Globus pallidus (tissue), 1 donor: ENCODE measurements around the gene RPS27A.
"Not testable (repeated sequence)": the region's sequence is repeated elsewhere in the genome, so short reads cannot be mapped to it uniquely, and the experiment has no call there.

ENCODE experiments used
- DNase-seq: peaks from one replicate; pipeline ENCODE4 v3.0.0-alpha.2; 2015; ENCODE audit warnings: low spot score

Gene RPS27A

GRCh38 chr2:55239656-55240222, 7.3 kb downstream of the RPS27A start:
- DNase-seq, result no peak

- not testable (repeated sequence) for DNase-seq
Observed at GRCh38 chr2:55241582-55241981, 9.1 kb downstream of the RPS27A start.

- DNase-seq, result no peak
Observed at GRCh38 chr2:55242617-55243016, 10.1 kb downstream of the RPS27A start.

GRCh38 chr2:55245411-55245810, 12.9 kb downstream of the RPS27A start:
- no peak for DNase-seq

DNA sequence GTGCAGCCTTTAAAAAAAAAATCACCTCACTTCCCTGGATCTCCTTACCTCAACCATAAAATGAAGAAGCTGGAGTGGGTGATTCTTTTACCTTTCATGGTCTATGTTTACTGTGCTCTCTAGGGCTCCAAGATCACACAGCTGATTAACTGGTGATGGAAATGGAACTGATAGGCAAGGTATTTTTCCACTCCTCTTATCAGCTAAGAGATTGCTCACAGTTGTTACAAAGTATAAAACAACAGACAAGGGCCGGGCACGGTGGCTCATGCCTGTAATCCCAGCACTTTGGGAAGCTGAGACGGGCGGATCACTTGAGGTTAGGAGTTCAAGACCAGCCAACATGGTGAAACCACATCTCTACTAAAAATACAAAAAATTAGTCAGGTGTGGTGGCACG, 14.5 kb downstream of the RPS27A start:
- no peak for DNase-seq

DNA sequence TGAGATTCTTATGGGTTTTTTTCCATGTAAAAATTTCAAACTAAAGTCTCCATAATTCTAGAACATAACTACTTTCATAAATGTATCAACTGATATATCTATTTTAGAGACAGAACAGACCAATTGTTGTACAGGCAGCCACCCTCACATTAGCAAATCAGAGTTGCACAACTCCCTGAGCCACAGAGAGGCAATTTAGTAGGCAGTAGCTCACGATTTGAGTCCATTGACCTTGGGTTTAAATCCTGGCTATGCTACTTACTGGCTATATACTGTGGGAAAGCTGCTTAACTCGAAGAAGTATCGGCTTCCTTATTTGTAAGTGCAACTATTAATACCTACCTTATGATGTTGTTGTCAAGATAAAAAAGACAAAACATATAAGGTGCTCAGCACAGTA, 20.3 kb downstream of the RPS27A start:
- DNase-seq, result no peak

DNA sequence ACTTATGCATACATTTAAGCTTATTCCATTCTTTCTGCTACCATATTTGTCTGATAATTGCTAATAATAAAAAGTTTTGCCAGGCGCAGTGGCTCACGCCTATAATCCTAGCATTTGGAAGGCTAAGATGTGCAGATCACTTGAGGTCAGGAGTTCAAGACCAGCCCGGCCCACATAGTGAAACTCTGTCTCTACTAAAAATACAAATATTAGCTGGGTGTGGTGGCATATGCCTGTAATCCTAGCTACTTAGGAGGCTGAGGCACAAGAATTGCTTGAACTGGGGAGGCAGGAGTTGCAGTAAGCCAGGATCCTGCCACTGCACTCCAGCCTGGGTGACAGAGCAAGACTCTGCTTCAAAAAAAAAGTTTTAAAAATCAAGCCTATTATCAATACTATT, 27.1 kb downstream of the RPS27A start:
- DNase-seq, result not testable (repeated sequence)

- no peak for DNase-seq
Observed at GRCh38 chr2:55268288-55268906, 35.9 kb downstream of the RPS27A start.

DNA sequence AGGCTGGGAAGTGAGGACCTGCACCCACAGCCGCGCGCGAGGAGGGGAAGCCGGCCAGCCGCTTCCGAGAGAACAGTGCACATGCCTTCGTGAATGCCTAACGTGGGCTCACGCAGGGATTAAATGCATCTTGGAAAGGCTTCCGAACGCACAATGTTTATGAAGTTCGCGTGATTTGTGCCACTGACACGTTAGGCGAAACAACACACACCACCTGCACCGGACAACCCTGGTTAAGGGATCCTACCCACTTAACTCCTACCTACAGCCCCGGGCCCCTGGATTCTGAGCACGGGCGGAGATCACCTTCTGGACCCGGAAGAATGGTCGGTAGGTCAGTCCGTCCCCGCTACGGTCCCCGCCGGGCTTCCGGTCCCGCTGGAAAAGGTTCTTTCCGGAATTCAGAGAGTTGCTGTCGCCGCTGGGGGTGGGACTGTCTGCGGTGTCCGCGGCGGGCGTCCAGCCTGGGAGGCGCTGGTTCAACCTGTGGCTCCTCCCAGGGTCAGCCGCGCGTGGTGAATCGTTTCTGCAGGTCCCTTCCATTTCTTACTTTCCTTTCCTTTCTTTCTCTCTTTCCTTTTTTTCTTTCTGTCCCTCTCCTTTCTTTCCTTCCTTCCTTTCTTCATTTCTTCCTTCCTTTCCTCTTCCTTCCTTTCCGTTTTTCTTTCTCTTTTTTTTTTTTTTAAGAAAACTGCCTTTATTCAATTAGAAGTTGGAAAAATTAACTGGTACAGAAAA, 36.6 kb downstream of the RPS27A start, which contains the start of gene MTIF2:
MTIF2 (minus strand) TSS at position 325 of the 738 bp plus-strand sequence. CDS start 5,373 bp downstream, outside the sequence.
- peak; percentile 89 for DNase-seq

GRCh38 chr2:55269645-55269990, 37.1 kb downstream of the RPS27A start:
- peak; percentile 11 for DNase-seq

GRCh38 chr2:55274346-55274745, 41.9 kb downstream of the RPS27A start:
- not testable (repeated sequence) for DNase-seq

DNA sequence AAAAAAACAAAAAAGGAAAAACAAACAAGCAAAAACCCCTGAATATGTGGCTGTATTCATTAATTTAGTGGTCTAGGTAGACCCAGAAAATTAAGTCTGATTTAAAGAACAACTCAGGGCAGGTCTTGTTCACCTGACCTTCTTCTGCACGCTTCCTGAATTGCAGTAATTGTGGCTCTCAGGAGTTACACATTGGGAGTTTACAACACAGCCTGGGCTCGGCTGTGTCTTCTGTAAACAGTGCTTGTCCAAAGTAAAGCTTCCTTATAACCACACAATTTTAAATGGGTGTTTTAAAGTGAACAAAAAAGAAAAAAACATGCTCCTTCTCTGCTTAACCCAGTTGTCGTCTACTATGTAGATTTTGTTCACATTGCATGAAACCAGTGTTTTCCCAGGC, 44.8 kb downstream of the RPS27A start:
- no peak for DNase-seq

DNA sequence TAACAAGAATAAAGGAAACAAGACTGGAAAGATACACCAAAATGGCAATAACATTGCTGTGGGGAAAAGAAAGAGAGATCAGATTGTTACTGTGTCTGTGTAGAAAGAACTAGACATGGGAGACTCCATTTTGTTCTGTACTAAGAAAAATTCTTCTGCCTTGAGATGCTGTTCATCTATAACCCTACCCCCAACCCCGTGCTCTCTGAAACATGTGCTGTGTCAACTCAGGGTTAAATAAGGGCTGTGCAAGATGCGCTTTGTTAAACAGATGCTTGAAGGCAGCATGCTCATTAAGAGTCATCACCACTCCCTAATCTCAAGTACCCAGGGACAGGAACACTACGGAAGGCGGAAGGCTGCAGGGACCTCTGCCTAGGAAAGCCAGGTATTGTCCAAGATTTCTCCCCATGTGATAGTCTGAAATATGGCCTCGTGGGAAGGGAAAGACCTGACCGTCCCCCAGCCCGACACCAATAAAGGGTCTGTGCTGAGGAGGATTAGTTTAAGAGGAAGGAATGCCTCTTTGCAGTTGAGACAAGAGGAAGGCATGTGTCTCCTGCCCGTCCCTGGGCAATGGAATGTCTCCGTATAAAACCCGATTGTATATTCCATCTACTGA, 46.8 kb downstream of the RPS27A start:
- not testable (repeated sequence) for DNase-seq

GRCh38 chr2:55279859-55280424, 47.5 kb downstream of the RPS27A start:
- DNase-seq, result not testable (repeated sequence)

- not testable (repeated sequence) for DNase-seq
Observed at GRCh38 chr2:55280851-55281546, 48.5 kb downstream of the RPS27A start.

GRCh38 chr2:55282110-55282917, 49.8 kb downstream of the RPS27A start:
- peak; percentile 75 for DNase-seq

DNA sequence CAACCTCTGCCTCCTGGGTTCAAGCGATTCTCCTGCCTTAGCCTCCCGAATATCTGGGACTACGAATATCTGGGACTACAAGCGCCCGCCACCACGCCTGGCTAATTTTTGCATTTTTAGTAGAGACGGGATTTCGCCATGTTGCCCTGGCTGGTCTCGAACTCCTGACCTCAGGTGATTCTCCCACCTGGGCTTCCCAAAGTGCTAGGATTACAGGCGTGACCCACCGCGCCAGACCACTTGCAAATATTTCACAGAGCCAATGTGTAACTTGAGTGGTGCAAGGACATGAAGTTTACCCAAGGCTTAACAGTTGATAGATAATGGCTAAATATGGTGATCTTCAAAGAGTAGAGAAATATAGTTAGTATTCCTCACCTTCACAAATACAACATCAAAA, 50.6 kb downstream of the RPS27A start:
- DNase-seq, result no peak
